ENCODE measurements around the gene CFAP46.
"Not testable (repeated sequence)": the region's sequence is repeated elsewhere in the genome, so short reads cannot be mapped to it uniquely, and the experiment has no call there.

Gene CFAP46

DNA sequence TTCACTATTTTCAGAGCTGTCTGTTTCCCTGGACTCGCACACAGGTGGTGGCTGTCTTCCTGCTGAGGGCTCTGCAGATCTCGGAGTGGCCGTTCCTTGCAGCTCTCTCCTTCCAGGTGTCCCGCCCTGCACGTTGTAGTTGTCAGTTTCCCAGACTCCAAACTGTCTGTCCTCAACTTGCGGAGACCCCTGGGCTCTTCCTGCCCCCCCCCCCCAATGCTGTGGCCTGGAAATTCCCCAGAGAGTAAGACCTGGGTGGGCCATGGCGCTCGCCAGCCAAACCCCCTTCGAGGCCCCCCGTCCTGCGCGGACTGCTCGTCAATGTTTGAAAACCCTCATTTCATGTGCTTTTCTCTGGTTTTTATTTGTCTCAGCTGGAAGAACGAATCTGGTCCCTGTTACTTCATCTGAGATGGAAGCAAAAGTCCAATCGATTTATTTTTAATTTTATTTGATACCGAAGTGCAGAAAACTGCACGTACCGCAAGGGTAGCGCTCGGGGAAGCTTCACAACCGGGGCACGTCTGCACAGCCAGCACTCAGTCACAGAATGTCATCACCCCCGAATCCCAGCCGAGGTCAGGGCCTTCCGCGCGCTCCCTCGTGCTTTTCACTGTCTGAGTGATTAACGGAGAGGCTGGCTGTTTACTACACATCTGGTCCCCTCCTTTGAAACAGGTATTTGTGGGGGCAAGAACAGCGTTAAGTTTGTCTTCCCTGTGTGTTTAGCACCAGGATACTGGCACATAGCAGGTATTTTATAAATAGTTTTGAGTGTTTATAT lies 110.0 kb downstream of the CFAP46 start:
- no peak for DNase-seq

DNA sequence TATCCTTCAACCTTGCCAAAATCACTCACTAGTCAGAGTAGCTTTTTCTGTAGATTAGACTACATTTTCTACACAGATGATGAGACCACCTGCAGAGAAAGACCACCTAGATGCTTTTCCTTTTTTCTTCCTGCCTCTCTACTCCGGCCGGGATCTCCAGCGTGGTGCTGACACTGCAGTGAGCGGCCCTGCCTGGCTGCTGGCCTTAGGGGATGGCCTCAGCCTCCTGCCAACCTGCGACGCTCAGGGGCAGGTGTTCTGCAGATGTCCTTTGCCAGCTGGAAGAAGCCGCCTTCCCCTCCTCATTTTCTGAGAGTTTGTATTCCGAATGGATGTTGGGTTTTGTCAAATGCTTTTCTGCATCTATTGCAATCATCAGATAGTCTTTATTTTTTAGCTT lies 113.0 kb downstream of the CFAP46 start:
- no peak for DNase-seq

DNA sequence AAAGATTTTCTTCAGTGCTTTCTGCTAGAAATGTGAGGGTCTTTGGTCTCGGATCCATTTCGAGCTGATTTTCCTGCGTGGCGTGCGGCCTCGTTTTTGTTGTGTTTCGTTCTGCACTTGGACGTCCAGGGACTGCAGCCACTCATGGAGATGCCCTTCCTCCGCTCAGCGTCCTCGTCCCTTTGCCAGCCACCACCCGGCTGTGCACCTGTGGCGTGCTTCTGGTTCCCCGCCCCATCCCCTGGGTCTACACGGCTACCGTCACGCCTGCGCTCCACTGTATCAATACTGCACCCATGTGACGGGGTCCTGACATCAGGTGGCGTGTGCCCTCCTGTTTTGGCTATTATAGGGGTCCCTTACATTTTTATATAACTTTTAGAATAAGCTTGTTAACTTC lies 113.7 kb downstream of the CFAP46 start:
- no peak for DNase-seq

DNA sequence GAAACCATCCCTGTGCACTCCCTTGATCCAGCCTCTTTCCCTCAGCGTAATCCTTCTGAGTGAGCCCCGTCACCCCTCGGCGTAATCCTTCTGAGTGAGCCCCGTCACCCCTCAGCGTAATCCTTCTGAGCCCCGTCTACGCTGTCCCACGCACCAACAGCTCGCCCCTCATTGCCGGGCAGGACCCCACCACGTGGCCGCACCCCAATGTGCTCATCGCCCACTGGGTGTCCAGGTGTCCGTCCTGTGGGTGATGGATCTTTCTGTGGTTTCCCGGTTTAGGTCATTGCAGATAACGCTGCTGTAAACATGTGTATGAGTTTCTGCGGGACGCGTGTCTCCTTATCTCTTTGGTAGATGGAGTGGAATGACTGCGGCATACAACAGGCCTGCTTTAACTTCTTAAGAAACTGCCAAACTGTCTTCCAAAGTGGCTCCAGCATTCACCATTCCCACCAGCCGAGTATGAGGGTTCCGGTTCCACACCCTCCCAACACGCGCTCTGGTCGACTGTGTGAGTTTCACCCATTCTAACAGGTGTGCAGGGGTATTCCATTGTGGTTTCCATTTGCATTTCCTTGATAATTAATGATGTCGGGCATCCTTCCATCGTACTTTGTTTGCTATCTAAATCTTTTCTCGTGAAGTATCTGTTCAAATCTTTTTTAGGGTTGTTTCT lies 114.4 kb downstream of the CFAP46 start:
- DNase-seq, result no peak

DNA sequence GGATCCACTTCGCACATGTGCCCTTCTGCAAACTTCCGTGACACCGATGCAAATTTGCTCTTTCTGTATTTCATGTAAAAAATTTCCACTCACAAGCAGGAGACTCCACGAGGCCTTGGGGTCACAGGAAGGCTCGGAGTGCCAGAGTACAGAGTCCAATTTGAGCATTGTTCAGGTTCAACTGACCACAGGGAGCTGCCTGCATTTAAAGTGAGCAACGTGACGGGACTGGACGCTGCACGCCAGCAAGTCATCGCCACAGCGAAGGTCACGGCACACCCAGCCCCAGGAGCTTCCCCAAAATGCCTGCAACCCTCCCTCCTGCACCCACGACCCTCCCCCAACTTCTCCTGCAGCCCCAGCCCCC lies 115.0 kb downstream of the CFAP46 start:
- no peak for DNase-seq

DNA sequence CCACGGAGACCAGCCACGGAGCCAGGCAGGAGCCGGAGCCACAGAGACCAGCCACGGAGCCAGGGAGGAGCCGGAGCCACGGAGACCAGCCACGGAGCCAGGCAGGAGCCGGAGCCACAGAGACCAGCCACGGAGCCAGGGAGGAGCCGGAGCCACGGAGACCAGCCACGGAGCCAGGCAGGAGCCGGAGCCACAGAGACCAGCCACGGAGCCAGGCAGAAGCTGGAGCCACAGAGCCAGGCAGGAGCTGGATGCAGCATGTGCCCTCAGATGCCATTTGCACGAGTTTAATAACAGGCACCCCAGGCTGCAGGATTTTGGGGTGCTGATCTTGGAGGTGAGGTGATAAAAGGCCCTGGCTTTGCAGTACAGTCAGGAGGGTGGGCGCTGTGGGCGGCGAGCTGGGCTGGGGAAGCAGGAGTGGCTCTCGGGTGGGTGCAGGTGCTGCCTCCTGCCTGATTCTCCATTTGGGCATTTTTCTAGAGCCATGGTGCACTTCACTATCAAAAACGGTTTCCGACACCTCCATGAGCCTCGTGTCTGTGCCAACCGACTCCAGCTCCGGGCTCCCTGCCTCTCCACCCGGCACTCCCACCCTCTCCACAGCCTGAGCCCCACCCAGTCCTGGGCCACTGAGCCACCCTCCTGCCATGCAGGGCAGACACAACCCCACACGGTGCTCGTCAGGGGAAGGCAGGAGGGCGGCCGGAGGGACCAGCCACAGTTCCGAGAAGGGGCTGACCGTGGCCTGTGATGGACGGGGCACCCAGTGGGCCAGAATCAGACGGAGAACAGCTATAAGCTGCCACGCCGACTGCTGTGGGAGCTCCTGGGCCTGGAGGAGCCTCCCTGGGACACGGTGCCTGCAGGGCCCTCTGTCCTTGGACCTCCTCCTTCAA lies 115.6 kb downstream of the CFAP46 start:
- DNase-seq, result no peak

DNA sequence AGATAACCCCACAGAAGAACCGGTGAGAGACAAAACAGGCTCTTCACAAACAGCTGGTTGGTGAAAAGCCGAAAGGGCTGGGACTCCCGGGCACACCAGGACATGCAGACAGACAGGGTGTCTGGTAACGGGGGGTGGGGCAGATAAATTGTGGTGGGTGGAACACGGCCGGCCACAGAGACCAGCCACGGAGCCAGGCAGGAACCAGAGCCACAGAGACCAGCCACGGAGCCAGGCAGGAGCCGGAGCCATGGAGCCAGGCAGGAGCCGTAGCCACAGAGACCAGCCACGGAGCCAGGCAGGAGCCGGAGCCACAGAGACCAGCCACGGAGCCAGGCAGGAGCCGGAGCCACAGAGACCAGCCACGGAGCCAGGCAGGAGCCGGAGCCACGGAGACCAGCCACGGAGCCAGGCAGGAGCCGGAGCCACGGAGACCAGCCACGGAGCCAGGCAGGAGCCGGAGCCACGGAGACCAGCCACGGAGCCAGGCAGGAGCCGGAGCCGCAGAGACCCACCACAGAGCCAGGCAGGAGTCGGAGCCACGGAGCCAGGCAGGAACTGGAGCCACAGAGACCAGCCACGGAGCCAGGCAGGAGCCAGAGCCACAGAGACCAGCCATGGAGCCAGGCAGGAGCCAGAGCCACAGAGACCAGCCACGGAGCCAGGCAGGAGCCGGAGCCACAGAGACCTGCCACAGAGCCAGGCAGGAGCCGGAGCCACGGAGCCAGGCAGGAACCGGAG lies 116.4 kb downstream of the CFAP46 start:
- not testable (repeated sequence) for DNase-seq

DNA sequence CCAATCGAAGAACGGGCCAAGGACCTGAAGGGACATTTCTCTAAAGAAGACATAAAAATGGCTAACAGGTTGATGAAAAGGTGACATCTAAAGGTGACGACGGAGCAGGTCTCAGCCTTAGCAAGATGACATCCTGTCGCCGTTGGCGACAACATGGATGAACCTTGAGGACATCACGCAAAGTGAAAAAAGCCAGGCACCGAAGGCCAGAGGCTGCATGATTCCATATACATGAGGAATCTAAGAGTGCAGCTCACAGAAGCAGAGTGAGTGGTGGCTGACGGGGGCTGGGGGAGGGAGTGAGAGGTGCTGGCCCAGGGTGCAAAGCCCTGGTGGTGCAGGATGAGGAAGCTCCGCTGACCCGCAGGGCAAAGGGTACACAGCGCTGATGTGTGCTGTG lies 122.3 kb downstream of the CFAP46 start:
- no peak for DNase-seq

DNA sequence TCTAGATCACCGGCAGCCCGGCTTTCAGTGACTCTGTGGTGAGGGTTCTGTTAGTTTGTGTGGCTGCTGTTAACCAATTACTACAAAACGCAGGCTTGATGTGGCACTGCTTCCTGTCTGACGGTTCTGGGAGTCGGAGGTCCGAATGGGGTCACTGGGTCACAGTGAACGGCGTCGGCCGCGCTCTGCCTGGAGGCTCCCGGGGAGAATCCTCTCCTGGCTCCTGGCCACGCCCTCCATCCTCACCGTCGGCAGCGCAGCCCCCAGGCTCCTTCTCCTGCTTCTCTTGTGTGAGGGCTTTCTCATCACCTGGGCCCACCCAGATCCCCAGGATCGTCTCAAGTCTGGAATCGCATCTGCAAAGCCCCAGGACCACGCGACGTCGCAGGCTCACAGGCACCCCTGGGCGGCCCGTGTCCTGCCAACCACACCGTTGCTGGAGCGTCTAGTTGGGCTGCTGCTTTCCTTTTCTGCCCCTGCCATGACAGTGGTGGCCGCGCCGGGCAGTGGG lies 124.6 kb downstream of the CFAP46 start:
- DNase-seq, result no peak

DNA sequence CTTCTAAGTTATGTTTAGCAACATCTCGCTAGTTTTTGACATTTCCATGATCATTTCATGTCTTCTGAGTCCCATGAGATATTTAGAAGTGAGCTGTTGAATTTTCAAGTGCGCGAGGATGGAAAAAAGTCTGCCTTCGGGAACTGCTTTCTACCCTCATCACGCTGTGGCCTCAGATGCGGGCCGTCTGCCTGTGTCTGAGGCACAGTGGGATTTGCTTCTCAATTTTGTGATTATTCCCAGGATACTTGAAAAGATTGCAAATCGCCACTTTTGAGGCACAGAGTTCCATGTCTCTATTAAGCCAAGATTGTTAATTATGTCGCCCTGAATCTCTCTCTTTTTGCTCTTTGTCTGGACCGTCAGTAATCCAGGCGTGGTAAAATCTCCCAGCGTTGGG lies 125.7 kb downstream of the CFAP46 start:
- DNase-seq, result no peak

DNA sequence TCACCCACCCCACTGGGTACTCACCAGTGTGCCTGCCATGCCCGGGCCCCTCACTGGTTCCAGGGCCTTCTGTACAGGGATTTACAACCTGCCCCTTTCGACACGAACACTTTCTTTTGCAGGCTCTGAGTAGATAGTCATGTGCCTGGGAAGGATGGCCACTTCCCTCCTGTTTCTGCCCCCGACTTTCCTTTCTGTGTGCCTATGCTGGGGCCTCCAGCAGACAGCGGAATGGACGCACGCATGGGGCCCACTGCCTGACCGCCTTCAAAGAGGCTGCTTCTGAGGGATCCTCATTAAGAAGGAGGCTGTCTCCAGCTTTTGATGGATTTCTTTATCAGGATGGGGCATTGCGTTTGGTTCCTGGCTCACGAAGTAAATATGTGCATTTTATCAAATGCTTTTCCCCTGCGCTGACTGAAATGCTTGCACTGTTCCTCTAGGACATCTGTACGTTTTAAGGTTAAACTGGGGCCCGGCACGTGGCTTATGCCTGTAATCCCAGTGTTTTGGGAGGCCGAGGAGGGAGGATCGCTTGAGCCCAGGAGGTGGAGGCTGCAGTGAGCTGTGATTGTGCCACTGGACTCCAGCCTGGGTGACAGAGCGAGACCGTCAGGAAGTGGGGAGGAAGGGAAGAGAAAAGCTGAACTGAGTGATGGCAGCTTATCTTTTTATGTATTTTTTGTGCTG lies 127.1 kb downstream of the CFAP46 start:
- DNase-seq, result no peak

DNA sequence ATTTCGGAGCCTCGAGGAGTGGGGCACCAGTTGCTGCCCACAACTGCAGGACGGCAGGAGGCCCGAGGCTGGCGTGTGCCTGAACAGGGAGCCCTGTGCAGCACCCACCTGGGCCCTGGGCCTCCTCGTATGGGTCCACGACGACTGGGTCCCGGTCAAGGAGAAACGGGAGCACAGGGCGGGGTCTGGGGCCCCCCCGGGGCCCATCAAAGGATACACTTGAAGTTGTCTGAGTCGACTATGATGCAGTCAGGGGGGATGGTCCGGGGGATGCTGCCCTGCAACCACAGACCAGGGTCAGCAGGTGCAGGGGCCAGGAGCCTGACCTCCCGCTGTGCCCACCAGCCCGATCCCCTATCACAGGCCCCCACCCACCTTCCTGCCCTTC lies 127.9 kb downstream of the CFAP46 start:
- no peak for DNase-seq

DNA sequence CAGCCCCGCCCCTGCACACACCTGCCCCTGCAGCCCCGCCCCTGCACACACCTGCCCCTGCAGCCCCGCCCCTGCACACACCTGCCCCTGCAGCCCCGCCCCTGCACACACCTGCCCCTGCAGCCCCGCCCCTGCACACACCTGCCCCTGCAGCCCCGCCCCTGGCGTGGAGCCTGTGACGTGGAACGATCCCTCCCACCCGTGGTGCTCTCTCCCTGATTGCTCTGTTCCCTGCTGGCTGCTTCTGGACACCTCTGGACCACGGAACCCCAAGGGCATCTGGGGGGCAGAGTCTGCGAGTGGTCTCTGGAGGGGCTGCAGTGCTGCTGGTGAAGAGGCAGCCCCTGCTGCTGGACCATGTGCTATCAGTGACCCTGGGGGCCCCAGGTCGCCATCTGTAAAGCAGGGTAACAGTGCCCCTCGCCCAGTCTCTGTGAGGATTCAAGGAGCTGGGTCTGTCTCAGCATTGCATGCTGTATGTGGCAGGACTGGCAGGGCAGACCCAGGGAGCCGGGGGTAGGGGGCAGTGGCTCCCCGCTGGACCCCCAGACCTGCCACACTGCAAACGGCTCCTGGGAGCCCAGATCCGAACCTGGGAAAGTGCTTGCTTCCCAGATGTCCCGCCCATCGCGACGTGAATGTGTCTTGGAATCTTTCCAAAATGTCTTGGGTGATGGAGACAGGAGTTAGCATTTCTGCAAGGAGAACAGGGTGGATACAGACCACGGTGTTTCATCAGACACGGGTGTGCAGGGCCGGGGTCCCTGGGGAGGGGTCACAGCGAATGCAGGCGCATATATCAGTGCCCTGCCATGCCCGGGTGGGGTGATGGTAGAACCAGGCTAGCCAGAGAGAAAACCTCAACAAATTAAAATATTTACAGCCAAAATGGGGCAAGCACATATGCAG lies 128.6 kb downstream of the CFAP46 start:
- DNase-seq, result no peak

DNA sequence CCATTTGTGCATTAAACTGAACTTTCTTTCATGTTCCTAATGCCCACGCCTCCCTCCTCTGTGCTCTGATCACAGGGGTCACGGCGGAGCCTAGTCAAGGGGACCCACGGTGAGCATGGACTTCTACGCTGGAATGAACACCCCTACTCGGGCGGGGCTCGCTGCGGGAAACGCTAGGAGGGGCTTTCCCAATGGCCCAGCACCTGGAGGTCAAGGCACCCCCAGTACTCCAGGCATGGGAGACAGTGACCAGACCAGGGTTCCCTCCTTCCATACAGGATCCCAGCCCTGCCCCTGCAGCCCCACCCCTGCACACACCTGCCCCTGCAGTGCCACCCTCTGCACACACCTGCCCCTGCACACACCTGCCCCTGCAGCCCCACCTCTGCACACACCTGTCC lies 129.4 kb downstream of the CFAP46 start:
- DNase-seq, result no peak

DNA sequence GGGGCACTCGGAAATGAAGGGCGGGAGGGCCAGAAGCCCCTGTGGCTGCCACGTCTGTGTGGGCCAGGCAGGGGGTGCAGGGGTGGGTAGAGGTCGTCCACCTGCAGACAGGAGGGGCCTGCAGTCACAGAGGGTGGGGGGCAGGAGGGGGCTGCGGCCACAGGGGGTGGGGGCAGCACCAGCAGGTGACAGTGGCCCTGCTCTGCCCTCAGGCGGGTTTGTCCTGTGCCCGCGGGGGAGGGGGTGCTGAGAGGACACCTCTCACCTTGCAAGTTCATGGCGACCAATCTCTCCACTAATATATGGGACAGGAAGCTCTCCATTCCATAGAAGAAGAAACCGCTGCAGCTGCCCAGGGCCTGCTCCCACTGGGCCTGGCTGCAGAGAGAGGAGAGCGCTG lies 129.8 kb downstream of the CFAP46 start:
- no peak for DNase-seq

DNA sequence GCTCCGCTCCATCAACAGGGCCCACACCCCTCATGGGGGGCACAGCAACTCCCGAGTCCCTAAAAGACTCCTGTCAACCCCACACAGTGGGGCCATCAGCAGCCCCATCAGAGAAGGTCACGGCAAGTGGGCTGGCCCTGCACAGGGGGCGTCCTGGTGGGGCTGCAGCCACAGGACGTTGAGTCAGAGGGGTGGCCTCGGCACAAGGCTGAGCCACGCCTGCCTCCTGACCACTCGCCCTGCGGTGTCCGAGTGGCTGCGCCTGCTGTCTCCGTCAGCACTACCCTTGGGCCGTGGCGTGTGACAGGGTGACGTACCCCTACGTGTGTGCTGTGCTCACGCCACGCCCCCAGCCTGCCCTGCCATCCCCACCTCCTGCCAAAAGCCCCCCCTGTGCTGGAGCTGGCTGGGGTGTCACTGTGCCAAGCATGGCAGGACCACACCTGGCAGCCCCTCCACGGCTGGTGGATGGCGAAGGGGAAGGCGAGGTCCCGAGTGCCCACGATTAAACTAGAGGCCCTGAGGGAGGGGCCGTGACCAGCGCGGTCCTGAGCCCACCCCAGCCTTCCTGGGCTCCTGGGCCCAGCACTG lies 130.4 kb downstream of the CFAP46 start:
- DNase-seq, result no peak

DNA sequence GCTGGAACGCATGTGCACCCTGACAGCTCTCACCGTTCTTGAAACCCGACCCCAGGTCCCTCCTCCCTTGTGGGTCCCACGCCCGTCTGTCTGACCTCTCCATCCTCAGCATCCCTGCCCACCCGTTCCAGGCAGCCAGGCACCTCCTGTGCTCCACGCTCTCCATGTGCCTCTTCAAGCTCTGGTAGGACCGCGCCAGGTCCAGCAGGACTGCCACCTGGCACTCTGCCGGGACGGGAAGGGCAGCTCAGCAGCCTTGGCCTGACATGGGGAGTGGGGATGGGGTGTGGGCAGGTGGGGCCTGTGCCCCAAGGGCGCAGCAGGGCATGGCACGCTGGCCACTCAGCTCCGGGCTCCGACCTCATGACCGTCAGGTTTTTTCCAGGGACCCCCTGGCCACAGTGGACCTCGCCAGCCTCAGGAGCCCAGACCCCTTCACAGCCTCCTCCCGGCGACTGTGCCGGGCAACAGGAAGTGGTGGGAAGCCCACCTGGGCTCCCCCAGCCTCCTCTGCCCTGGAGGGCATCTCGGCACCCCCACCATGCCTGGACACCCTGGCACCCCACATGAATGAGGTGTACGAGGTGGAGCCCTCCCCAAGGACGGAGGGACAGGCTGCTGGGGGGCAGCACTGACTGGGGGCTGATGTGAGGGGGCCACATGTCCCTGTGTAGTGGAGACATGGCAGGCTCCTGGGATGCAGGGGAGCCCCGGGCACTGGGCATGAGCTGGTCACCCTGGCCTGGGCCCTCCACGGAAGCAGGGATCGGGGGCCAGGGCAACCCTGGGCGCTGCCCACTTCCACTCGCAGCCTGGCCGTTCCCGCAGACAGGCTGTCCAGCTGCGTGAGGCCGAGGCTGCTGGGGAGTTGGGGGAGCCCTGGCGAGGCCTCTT lies 131.3 kb downstream of the CFAP46 start:
- DNase-seq, result no peak

DNA sequence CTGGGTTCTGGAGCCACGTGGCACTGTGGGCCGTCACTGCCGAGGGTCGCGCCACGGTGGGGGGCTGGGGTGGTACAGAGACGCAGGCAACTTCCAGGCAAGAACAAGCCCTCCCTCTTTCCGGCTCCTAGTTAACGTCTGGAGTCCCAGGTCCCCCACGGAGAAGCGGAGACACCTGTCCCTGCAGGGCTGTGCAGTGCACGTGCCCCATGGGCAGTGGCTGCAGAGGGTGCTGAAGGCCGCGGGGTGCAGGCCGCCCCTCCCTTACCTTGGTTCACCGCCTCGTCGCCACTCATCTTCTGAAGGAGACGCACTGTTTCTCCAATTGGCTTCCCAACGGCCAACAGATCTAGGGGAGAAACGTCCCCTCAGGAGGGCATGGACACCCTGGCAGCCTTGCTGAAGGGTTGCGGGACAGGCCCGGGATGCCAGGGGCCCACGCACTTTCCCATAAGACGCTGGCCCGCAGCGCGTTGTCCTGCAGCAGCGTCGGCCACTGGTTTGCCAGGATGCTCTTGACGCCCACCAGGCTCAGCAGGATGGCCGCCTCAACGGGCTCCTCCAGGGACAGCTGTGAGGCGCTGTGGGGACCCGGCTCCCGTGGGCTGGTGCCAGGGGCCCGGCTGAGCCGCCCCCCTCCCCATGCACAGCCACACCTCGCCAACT lies 132.1 kb downstream of the CFAP46 start:
- DNase-seq, result no peak

Measured in hypothalamus (tissue), 51 donors.